GM23338 (cell line): ENCODE measurements around the gene GUCA1A. TPM values are rescaled to one million over a fixed set of nuclear protein-coding genes. Genes with fewer than 3 reads are reported as not detected.
"Not testable (repeated sequence)": the region's sequence is repeated elsewhere in the genome, so short reads cannot be mapped to it uniquely, and the experiment has no call there.

Experiments
- ATAC-seq: fragments of 200-7000 bp; cut with Tn5 transposase; 3 replicates; pipeline ENCODE4 v1.9.1; 2020
- DNase-seq: peaks from one replicate; pipeline ENCODE4 v3.0.0-alpha.2; 2015; ENCODE audit warnings: low spot score
- H2AFZ ChIP-seq: fragments of 200-600 bp; sonication (generic); 2 replicates; pipeline ENCODE4 v1.8.0; 2016; ENCODE audit warnings: antibody characterized with exemption, mild to moderate bottlenecking, moderate library complexity
- H3F3A ChIP-seq: fragments of 200-600 bp; sonication (generic); replicated peaks from 2 replicates; pipeline ENCODE4 v1.8.0; 2017; ENCODE audit warnings: antibody characterized with exemption, mixed run types, low read depth
- H3K27ac ChIP-seq: fragments of 200-600 bp; sonication (generic); 2 replicates; pipeline ENCODE4 v1.6.1; 2016; ENCODE audit warnings: low read depth
- H3K27me3 ChIP-seq: fragments of 200-600 bp; sonication (generic); 2 replicates; pipeline ENCODE4 v1.8.0; 2016; ENCODE audit warnings: mild to moderate bottlenecking, mixed run types, moderate library complexity; ENCODE audit not compliant: insufficient read depth
- H3K36me3 ChIP-seq: fragments of 200-600 bp; sonication (generic); 2 replicates; pipeline ENCODE4 v1.8.0; 2016; ENCODE audit warnings: mild to moderate bottlenecking; ENCODE audit not compliant: insufficient read depth
- H3K4me1 ChIP-seq: fragments of 200-600 bp; sonication (generic); 2 replicates; pipeline ENCODE4 v1.8.0; 2016; ENCODE audit warnings: mild to moderate bottlenecking, moderate library complexity; ENCODE audit not compliant: insufficient read depth
- H3K4me2 ChIP-seq: fragments of 200-600 bp; sonication (generic); 2 replicates; pipeline ENCODE4 v1.7.1; 2017; ENCODE audit warnings: mixed run types
- H3K4me3 ChIP-seq: fragments of 200-600 bp; sonication (generic); 2 replicates; pipeline ENCODE4 v1.6.1; 2016; ENCODE audit warnings: mixed run types
- H3K79me2 ChIP-seq: fragments of 200-600 bp; sonication (generic); replicated peaks from 2 replicates; pipeline ENCODE4 v1.8.0; 2017; ENCODE audit warnings: mild to moderate bottlenecking; ENCODE audit not compliant: insufficient read depth
- H3K9me2 ChIP-seq: fragments of 200-600 bp; sonication (generic); 2 replicates; pipeline ENCODE4 v1.8.0; 2017; ENCODE audit not compliant: insufficient read depth
- H4K20me1 ChIP-seq: fragments of 200-600 bp; sonication (generic); replicated peaks from 2 replicates; pipeline ENCODE4 v1.8.0; 2017; ENCODE audit warnings: mild to moderate bottlenecking; ENCODE audit not compliant: insufficient read depth
- H3K27ac Mint-ChIP-seq: 2 replicates; pipeline ENCODE4 v1.8.0; 2020; ENCODE audit warnings: inconsistent platforms, mild to moderate bottlenecking, moderate library complexity, mixed read lengths
- H3K27me3 Mint-ChIP-seq: 3 replicates; pipeline ENCODE4 v1.8.0; 2022; ENCODE audit warnings: low read depth, mild to moderate bottlenecking, moderate library complexity, mixed read lengths, inconsistent platforms; ENCODE audit not compliant: insufficient read depth, poor library complexity
- H3K36me3 Mint-ChIP-seq: 3 replicates; pipeline ENCODE4 v1.8.0; 2021; ENCODE audit warnings: low read depth, mild to moderate bottlenecking, inconsistent platforms, moderate library complexity, mixed read lengths
- H3K4me1 Mint-ChIP-seq: 3 replicates; pipeline ENCODE4 v1.8.0; 2020; ENCODE audit warnings: mild to moderate bottlenecking, inconsistent platforms, mixed read lengths
- H3K4me3 Mint-ChIP-seq: 3 replicates; pipeline ENCODE4 v1.8.0; 2021; ENCODE audit warnings: moderate library complexity, mild to moderate bottlenecking, inconsistent platforms, mixed read lengths
- H3K9me3 Mint-ChIP-seq: 3 replicates; pipeline ENCODE4 v1.8.0; 2020; ENCODE audit warnings: moderate library complexity, mild to moderate bottlenecking, inconsistent platforms, mixed read lengths
- CREB1 ChIP-seq: fragments of 250-450 bp; sonication (Bioruptor Pico); IDR thresholded peaks from 2 replicates; pipeline ENCODE4 v1.5.0; 2020; ENCODE audit warnings: low read depth, mild to moderate bottlenecking, moderate library complexity
- EZH2 ChIP-seq: fragments of 200-600 bp; sonication (generic); IDR thresholded peaks from one replicate; pipeline ENCODE4 v1.8.0; 2017; ENCODE audit warnings: antibody characterized with exemption, mild to moderate bottlenecking, low read depth; ENCODE audit not compliant: unreplicated experiment
- EZH2phosphoT487 ChIP-seq: fragments of 200-600 bp; sonication (generic); IDR thresholded peaks from one replicate; pipeline ENCODE4 v1.8.1; 2018; ENCODE audit warnings: antibody characterized with exemption; ENCODE audit not compliant: unreplicated experiment
- JUNB ChIP-seq: IDR thresholded peaks from one replicate; pipeline ENCODE4 v1.6.1; 2016; ENCODE audit warnings: antibody characterized with exemption; ENCODE audit not compliant: unreplicated experiment
- NANOG ChIP-seq: IDR thresholded peaks from 2 replicates; pipeline ENCODE4 v1.6.1; 2016; ENCODE audit warnings: antibody characterized with exemption, borderline replicate concordance
- POLR2AphosphoS5 ChIP-seq: IDR thresholded peaks from 2 replicates; pipeline ENCODE4 v1.6.1; 2016; ENCODE audit warnings: antibody characterized with exemption, low read depth
- STAT1 ChIP-seq: IDR thresholded peaks from one replicate; pipeline ENCODE4 v1.6.1; 2016; ENCODE audit warnings: antibody characterized with exemption; ENCODE audit not compliant: unreplicated experiment
- ZNF114 ChIP-seq: fragments of 250-450 bp; sonication (Bioruptor Pico); IDR thresholded peaks from 2 replicates; pipeline ENCODE4 v1.5.0; 2020; ENCODE audit warnings: mild to moderate bottlenecking, moderate library complexity
- ZNF331 ChIP-seq: fragments of 250-450 bp; sonication (Bioruptor Pico); IDR thresholded peaks from 2 replicates; pipeline ENCODE4 v1.5.0; 2020; ENCODE audit warnings: low read depth, mild to moderate bottlenecking, moderate library complexity
- polyA plus RNA-seq: library from polyadenylated mRNA; unstranded; fragments of >200 nt; fragmentation: Nextera tagmentation; extraction: Ambion mirVana; gene quantifications from 2 replicates; pipeline ENCODE4 v1.2.1, GENCODE V29; 2016
- total RNA-seq: library from RNA; depleted of rRNA; stranded (reverse); fragments of >200 nt; shearing (Covaris generic); gene quantifications from 2 replicates; pipeline ENCODE4 v1.2.3, GENCODE V29; 2014
- TF ChIP-seq, protein P1 (sequence below): IDR thresholded peaks from one replicate; pipeline ENCODE4 v1.6.1; 2018; ENCODE audit warnings: antibody characterized with exemption; ENCODE audit not compliant: unreplicated experiment
- TF ChIP-seq, protein P2 (sequence below), 2 experiments: fragments of 200-600 bp in 1 of 2; sonication (generic) in 1 of 2; conservative IDR thresholded peaks; 2 replicates each; pipeline versions ENCODE4 v1.5.1 to v1.6.1; 2016 to 2017; ENCODE audit warnings: antibody characterized with exemption in 2 of 2, low read depth in 2 of 2, mild to moderate bottlenecking in 2 of 2, moderate library complexity in 1 of 2
- TF ChIP-seq, protein P3 (sequence below): IDR thresholded peaks from 2 replicates; pipeline ENCODE4 v1.6.1; 2016; ENCODE audit warnings: antibody characterized with exemption

GUCA1A gene
- total and polyA plus RNA-seq, 2 experiments from 2014 or later, result 5.2 to 10.6 TPM

DNA sequence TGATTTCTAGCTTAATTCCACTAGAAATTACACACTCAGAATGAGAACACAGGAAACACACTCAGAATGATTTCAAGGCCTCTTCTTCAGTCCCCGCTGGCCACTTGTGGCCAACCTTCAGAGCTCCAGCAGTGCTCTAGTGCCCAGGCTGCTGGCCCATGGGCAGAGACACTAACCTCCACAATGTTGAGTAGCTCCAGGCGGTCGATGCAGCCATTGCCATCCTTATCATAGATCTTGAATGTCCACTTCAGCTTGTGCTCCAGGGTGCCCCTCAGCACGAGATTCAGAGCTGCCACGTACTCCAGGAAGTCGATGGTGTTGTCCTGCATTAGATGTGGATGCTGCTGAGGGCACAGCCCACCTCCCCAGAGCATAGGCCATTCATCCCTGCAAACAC is 15.2 kb downstream of the GUCA1A start (continued):
- TF ChIP-seq, protein P1, sequence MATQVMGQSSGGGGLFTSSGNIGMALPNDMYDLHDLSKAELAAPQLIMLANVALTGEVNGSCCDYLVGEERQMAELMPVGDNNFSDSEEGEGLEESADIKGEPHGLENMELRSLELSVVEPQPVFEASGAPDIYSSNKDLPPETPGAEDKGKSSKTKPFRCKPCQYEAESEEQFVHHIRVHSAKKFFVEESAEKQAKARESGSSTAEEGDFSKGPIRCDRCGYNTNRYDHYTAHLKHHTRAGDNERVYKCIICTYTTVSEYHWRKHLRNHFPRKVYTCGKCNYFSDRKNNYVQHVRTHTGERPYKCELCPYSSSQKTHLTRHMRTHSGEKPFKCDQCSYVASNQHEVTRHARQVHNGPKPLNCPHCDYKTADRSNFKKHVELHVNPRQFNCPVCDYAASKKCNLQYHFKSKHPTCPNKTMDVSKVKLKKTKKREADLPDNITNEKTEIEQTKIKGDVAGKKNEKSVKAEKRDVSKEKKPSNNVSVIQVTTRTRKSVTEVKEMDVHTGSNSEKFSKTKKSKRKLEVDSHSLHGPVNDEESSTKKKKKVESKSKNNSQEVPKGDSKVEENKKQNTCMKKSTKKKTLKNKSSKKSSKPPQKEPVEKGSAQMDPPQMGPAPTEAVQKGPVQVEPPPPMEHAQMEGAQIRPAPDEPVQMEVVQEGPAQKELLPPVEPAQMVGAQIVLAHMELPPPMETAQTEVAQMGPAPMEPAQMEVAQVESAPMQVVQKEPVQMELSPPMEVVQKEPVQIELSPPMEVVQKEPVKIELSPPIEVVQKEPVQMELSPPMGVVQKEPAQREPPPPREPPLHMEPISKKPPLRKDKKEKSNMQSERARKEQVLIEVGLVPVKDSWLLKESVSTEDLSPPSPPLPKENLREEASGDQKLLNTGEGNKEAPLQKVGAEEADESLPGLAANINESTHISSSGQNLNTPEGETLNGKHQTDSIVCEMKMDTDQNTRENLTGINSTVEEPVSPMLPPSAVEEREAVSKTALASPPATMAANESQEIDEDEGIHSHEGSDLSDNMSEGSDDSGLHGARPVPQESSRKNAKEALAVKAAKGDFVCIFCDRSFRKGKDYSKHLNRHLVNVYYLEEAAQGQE, result no peak
- TF ChIP-seq CREB1 (CRISPR knock-in tag), result no peak
- TF ChIP-seq STAT1, result no peak
- TF ChIP-seq POLR2AphosphoS5, result no peak
- no peak for TF ChIP-seq EZH2phosphoT487
- no peak for TF ChIP-seq ZNF114 (CRISPR knock-in tag)
- TF ChIP-seq, protein P2, sequence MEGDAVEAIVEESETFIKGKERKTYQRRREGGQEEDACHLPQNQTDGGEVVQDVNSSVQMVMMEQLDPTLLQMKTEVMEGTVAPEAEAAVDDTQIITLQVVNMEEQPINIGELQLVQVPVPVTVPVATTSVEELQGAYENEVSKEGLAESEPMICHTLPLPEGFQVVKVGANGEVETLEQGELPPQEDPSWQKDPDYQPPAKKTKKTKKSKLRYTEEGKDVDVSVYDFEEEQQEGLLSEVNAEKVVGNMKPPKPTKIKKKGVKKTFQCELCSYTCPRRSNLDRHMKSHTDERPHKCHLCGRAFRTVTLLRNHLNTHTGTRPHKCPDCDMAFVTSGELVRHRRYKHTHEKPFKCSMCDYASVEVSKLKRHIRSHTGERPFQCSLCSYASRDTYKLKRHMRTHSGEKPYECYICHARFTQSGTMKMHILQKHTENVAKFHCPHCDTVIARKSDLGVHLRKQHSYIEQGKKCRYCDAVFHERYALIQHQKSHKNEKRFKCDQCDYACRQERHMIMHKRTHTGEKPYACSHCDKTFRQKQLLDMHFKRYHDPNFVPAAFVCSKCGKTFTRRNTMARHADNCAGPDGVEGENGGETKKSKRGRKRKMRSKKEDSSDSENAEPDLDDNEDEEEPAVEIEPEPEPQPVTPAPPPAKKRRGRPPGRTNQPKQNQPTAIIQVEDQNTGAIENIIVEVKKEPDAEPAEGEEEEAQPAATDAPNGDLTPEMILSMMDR (conservative IDR thresholded peaks at IDR 0.05; ENCODE audit: low read depth in 2 of 2), result no peak
- no peak for TF ChIP-seq EZH2

DNA sequence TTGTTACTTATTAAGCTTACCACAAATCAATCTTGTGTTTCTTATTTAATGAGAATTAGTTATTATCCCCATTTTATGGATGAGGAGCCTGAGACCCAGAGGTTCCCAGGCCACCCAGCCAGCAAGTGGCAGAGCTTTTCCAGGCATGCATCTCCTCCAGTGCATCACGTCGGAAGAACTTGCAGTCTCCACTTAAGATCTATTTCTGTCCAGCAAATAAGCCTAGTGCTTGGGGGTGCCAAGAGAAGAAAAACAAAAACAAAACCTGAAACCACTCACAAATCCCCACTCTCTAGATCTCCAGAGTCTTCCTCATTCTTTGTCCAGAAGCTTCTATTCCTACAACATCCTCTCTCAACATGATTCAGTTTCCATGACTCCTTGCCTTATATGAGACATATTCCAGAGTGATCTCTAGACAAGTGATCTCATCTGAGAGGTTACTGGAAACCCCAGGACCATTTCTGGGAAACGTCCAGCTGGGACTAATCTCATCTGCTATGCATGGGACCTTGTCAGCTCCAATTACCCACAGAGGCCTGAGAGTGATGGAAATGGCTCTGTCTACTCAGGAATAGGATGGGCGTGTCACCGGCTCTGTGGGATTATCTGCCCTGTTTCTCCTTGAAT is 17.5 kb downstream of the GUCA1A start:
- Histone ChIP-seq H3K4me1 (peaks cover 10% of the 10 kb centered on the region), H3K9me2 (no peaks in the 10 kb centered on the region; the same call in 1 of the 2 replicates), H4K20me1 (no peaks in the 10 kb centered on the region), H3K27ac (no peak overlapping the region), H3K36me3 (no peaks in the 10 kb centered on the region), H3K4me3 (no peak overlapping the region), H3K79me2 (no peaks in the 10 kb centered on the region), H3K27me3 (no peaks in the 10 kb centered on the region), H2AFZ (no peak overlapping the region), H3K4me2 (no peak overlapping the region), H3F3A (peaks cover 6% of the 10 kb centered on the region; the same call in 1 of the 2 replicates)
- ATAC-seq, result no peak
- Mint-ChIP-seq H3K36me3 (no peaks in the 10 kb centered on the region; the same call in 2 of the 3 replicates), H3K4me3 (no peak overlapping the region), H3K4me1 (peaks cover 26% of the 10 kb centered on the region), H3K27me3 (peaks cover 9% of the 10 kb centered on the region), H3K9me3 (no peaks in the 10 kb centered on the region), H3K27ac (no peak overlapping the region)
- TF ChIP-seq EZH2 (no peak), NANOG (no peak), ZNF114 (CRISPR knock-in tag) (no peak), JUNB (no peak), ZNF331 (CRISPR knock-in tag) (no peak)
- TF ChIP-seq, protein P3, sequence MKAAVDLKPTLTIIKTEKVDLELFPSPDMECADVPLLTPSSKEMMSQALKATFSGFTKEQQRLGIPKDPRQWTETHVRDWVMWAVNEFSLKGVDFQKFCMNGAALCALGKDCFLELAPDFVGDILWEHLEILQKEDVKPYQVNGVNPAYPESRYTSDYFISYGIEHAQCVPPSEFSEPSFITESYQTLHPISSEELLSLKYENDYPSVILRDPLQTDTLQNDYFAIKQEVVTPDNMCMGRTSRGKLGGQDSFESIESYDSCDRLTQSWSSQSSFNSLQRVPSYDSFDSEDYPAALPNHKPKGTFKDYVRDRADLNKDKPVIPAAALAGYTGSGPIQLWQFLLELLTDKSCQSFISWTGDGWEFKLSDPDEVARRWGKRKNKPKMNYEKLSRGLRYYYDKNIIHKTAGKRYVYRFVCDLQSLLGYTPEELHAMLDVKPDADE, result no peak
- no peak for DNase-seq

DNA sequence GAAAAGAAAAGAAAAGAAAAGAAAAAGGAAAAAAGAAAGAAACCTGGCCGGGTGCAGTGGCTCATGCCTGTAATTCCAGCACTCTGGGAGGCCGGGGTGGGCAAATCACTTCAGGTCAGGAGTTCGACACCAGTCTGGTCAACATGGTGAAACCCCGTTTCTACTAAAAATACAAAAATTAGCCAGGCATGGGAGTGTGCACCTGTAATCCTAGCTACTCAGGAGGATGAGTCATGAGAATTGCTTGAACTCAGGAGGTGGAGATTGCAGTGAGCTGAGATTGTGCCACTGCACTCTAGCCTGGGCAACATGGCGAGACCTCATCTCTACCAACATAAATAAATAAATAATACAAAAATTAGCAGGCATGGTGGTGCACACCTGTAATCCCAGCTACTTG is 19.2 kb downstream of the GUCA1A start:
- H3K4me3 Mint-ChIP-seq, H4K20me1 ChIP-seq, DNase-seq, H3K36me3 Mint-ChIP-seq, H3F3A ChIP-seq, H3K4me2 ChIP-seq, H3K36me3 ChIP-seq, H3K4me1 ChIP-seq, ATAC-seq, H3K27ac Mint-ChIP-seq, H3K27ac ChIP-seq, H3K27me3 ChIP-seq, H2AFZ ChIP-seq, H3K9me3 Mint-ChIP-seq, H3K79me2 ChIP-seq, H3K4me3 ChIP-seq, H3K27me3 Mint-ChIP-seq, H3K9me2 ChIP-seq: not testable (repeated sequence)
- H3K4me1 Mint-ChIP-seq, result peaks cover 17% of the 10 kb centered on the region
